Neural cell (in vitro differentiated cells): ENCODE results near the gene MYB. TPM values are rescaled to one million over a fixed set of nuclear protein-coding genes. Genes with fewer than 3 reads are reported as not detected.

Source experiments
- H2AFZ ChIP-seq: fragments of 200-600, 300-800 bp; sonication (generic), shearing (Covaris generic); 2 replicates; pipeline ENCODE4 v1.6.0; 2014; ENCODE audit warnings: low read depth, mild to moderate bottlenecking, antibody characterized with exemption, low read length, moderate library complexity
- H3F3A ChIP-seq: fragments of 200-600 bp; shearing (Covaris generic); 2 replicates; pipeline ENCODE4 v1.6.1; 2016; ENCODE audit warnings: mild to moderate bottlenecking, moderate library complexity, mixed read lengths, antibody characterized with exemption, low read length; ENCODE audit not compliant: insufficient read depth, poor library complexity, severe bottlenecking
- H3K27ac ChIP-seq: fragments of 200-600, 300-800 bp; sonication (generic), shearing (Covaris generic); 2 replicates; pipeline ENCODE4 v1.5.1; 2014; ENCODE audit warnings: mild to moderate bottlenecking, low read length, moderate library complexity
- H3K27me3 ChIP-seq: fragments of 300-800, 200-600 bp; sonication (generic), shearing (Covaris generic); 2 replicates; pipeline ENCODE4 v1.6.0; 2014; ENCODE audit warnings: mild to moderate bottlenecking, low read depth, low read length, moderate library complexity; ENCODE audit not compliant: insufficient read depth
- H3K36me3 ChIP-seq: fragments of 300-800, 200-600 bp; sonication (generic), shearing (Covaris generic); 2 replicates; pipeline ENCODE4 v1.5.1; 2014; ENCODE audit warnings: mild to moderate bottlenecking, antibody characterized with exemption, low read length, moderate library complexity; ENCODE audit not compliant: insufficient read depth
- H3K4me2 ChIP-seq: fragments of 300-800, 200-600 bp; sonication (generic), shearing (Covaris generic); 2 replicates; pipeline ENCODE4 v1.6.0; 2014; ENCODE audit warnings: mild to moderate bottlenecking, low read length
- H3K4me3 ChIP-seq: fragments of 300-800, 200-600 bp; sonication (generic), shearing (Covaris generic); 2 replicates; pipeline ENCODE4 v1.5.1; 2014; ENCODE audit warnings: mild to moderate bottlenecking, low read length, moderate library complexity
- H3K79me2 ChIP-seq: fragments of 200-600 bp; shearing (Covaris generic); replicated peaks from 2 replicates; pipeline ENCODE4 v1.6.0; 2014; ENCODE audit warnings: mild to moderate bottlenecking, low read length, moderate library complexity; ENCODE audit not compliant: insufficient read depth
- H3K9ac ChIP-seq: fragments of 300-800, 200-600 bp; sonication (generic), shearing (Covaris generic); 2 replicates; pipeline ENCODE4 v1.6.1; 2016; ENCODE audit warnings: mild to moderate bottlenecking, low read length, mixed read lengths
- H3K9me2 ChIP-seq: fragments of 200-600 bp; shearing (Covaris generic); 2 replicates; pipeline ENCODE4 v1.6.1; 2016; ENCODE audit warnings: mild to moderate bottlenecking, low read length, mixed read lengths; ENCODE audit not compliant: insufficient read depth
- H3K9me3 ChIP-seq: fragments of 200-600, 300-800 bp; sonication (generic), shearing (Covaris generic); 2 replicates; pipeline ENCODE4 v1.6.1; 2016; ENCODE audit warnings: mild to moderate bottlenecking, mixed run types, low read length, moderate library complexity, mixed read lengths
- H4K20me1 ChIP-seq: fragments of 200-600 bp; shearing (Covaris generic); 2 replicates; pipeline ENCODE4 v1.6.1; 2016; ENCODE audit warnings: mild to moderate bottlenecking, mixed run types; ENCODE audit not compliant: insufficient read depth
- CTCF ChIP-seq: fragments of 450-650 bp; IDR thresholded peaks from 2 replicates; pipeline ENCODE4 v1.5.1; 2014; ENCODE audit warnings: antibody characterized with exemption, mild to moderate bottlenecking, moderate library complexity; ENCODE audit not compliant: poor library complexity, severe bottlenecking
- EP300 ChIP-seq: fragments of 450-650 bp; conservative IDR thresholded peaks from 2 replicates; pipeline ENCODE4 v1.6.1; 2014; ENCODE audit warnings: antibody characterized with exemption, mild to moderate bottlenecking, moderate library complexity; ENCODE audit not compliant: poor library complexity, severe bottlenecking
- EZH2 ChIP-seq: fragments of 200-600, 300-800 bp; shearing (Covaris generic), sonication (generic); IDR thresholded peaks from 2 replicates; pipeline ENCODE4 v1.6.1; 2014; ENCODE audit warnings: antibody characterized with exemption, low read length, borderline replicate concordance, mild to moderate bottlenecking; ENCODE audit not compliant: insufficient read depth, poor library complexity, severe bottlenecking
- MXI1 ChIP-seq: fragments of 450-650 bp; conservative IDR thresholded peaks from 2 replicates; pipeline ENCODE4 v1.6.1; 2014; ENCODE audit warnings: antibody characterized with exemption, mild to moderate bottlenecking; ENCODE audit not compliant: poor library complexity, severe bottlenecking
- POLR2AphosphoS5 ChIP-seq: IDR thresholded peaks from 2 replicates; pipeline ENCODE4 v1.6.1; 2012
- RAD21 ChIP-seq: fragments of 450-650 bp; conservative IDR thresholded peaks from 2 replicates; pipeline ENCODE4 v1.6.1; 2014; ENCODE audit warnings: antibody characterized with exemption, mild to moderate bottlenecking, moderate library complexity
- REST ChIP-seq: IDR thresholded peaks from 2 replicates; pipeline ENCODE4 v1.6.1; 2012; ENCODE audit warnings: borderline replicate concordance
- SMC3 ChIP-seq: fragments of 450-650 bp; conservative IDR thresholded peaks from 2 replicates; pipeline ENCODE4 v1.6.1; 2014; ENCODE audit warnings: antibody characterized with exemption, mild to moderate bottlenecking, moderate library complexity; ENCODE audit not compliant: poor library complexity
- TAF1 ChIP-seq: IDR thresholded peaks from 2 replicates; pipeline ENCODE4 v1.6.1; 2012; ENCODE audit warnings: low read depth
- polyA plus RNA-seq: library from polyadenylated mRNA; depleted of rRNA; stranded (reverse); fragments of >200 nt; gene quantifications from 2 replicates; pipeline ENCODE4 v1.2.3, GENCODE V29; 2014

The MYB gene
- polyA plus RNA-seq, 1 donor from 2014 or later, result 4.0 TPM

GRCh38 chr6:135215160-135215559, 34.1 kb downstream of the MYB start:
- H3K27ac ChIP-seq, result no peak overlapping the region
- H4K20me1 ChIP-seq, result no peaks in the 10 kb centered on the region
- no peaks in the 10 kb centered on the region for H3K9me2 ChIP-seq
- no peak overlapping the region for H3K4me3 ChIP-seq
- no peak overlapping the region for H3K9ac ChIP-seq
- H3K36me3 ChIP-seq, result no peaks in the 10 kb centered on the region
- TF ChIP-seq POLR2AphosphoS5 (no peak), EZH2 (no peak), CTCF (no peak), REST (no peak), TAF1 (no peak), EP300 (no peak), RAD21 (no peak), SMC3 (no peak), MXI1 (no peak)
- H3K9me3 ChIP-seq, result no peaks in the 10 kb centered on the region
- no peaks in the 10 kb centered on the region for H3F3A ChIP-seq
- no peak overlapping the region for H2AFZ ChIP-seq
- H3K79me2 ChIP-seq, result no peaks in the 10 kb centered on the region
- H3K27me3 ChIP-seq, result no peaks in the 10 kb centered on the region
- no peak overlapping the region for H3K4me2 ChIP-seq

- Histone ChIP-seq H3F3A (no peaks in the 10 kb centered on the region), H3K79me2 (no peaks in the 10 kb centered on the region), H3K9me3 (no peaks in the 10 kb centered on the region), H3K27me3 (no peaks in the 10 kb centered on the region), H3K4me2 (no peak overlapping the region), H3K36me3 (no peaks in the 10 kb centered on the region), H2AFZ (no peak overlapping the region), H4K20me1 (no peaks in the 10 kb centered on the region), H3K9ac (no peak overlapping the region), H3K27ac (no peak overlapping the region), H3K9me2 (no peaks in the 10 kb centered on the region), H3K4me3 (no peak overlapping the region)
- TF ChIP-seq CTCF, result no peak
- no peak for TF ChIP-seq EZH2
- TF ChIP-seq RAD21, result no peak
- TF ChIP-seq MXI1, result no peak
- no peak for TF ChIP-seq POLR2AphosphoS5
- TF ChIP-seq EP300, result no peak
- TF ChIP-seq TAF1, result no peak
- no peak for TF ChIP-seq SMC3
- no peak for TF ChIP-seq REST
These were observed 34.5 kb downstream of the MYB start for GRCh38 chr6:135215563-135215962.
